ENCODE results near the gene LDB3.

LDB3 gene

GRCh38 chr10:86665218-86665607 lies 3.1 kb upstream of the LDB3 start:
- no peak for DNase-seq (ENCODE audit: low spot score)

DNA sequence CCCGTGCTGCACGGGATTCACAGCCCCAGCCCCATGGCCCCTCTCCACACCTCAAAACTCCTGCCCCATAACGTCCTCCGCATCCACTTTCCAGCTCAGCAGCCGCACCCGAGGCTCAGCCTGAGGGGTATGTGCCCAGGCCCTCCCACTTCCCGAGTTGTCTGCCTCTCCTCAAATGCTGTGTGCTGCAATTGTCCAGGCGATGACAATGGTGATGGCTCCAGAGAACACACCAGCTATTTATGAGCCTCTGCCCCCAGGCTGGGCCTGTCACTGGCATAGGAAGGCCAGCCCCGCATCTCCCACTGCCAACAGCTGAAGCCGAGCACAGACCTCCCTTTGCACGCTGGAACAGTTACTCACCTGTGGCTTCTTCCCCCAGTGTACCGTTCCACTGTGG lies 2.4 kb upstream of the LDB3 start:
- no peak for DNase-seq (ENCODE audit: low spot score)

DNA sequence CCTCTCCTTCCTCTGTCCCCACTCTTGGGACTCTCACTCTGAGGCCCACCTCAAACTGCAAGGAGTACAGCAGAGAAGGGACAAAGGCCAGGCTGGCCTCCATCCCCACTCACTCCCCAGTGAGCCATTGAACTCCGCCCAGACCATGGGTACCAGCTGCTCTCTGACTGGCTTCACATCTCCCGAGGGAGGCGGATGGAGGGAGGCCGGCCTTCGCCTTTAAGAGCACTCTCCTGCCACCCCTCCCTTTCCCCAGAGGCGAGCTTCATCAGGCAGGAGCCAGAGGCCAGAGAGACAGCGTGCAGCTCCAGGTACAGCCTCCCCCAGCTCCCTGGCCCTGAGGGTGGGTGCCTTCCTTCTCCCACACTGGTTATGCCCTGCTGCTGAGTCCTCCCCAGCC lies 1.8 kb upstream of the LDB3 start:
- DNase-seq (ENCODE audit: low spot score): no peak

DNA sequence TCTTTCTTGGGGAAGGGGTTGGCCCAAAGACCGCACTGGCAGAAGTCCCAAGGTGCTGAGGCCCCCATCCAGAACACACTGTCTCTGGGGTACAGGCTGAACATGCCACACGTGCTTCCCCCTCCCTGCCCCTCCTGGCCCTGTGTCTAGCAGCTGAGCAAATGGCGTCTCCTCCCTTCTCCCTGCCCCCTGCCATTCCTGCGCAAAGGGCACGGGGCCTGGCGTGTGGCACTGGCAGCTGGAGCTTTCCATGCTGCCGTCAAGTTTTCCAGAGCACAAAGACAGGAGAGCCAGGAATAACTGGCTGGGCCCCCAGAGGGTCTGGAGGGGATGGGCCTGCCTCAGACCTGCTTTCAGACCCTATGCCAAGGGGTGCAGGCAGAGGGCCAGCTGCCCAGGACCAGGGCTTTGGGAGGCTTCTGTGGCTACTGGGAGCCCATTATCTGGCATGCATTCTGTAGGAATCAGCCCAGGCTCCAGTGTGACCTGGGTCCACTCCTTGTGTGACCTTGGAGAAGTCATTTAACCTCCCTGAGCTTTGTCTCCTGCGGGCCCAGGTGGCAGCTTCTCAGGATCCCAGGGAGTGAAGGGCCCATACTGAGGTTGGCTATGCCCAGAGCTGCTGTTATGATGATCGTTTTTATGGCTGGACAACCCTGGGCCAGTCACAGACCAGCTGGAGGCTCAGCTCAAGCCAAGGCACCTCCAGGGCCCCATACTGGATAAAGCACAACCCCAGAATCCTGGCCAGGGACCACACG lies 710 bp upstream of the LDB3 start:
- DNase-seq (ENCODE audit: low spot score): no peak

DNA sequence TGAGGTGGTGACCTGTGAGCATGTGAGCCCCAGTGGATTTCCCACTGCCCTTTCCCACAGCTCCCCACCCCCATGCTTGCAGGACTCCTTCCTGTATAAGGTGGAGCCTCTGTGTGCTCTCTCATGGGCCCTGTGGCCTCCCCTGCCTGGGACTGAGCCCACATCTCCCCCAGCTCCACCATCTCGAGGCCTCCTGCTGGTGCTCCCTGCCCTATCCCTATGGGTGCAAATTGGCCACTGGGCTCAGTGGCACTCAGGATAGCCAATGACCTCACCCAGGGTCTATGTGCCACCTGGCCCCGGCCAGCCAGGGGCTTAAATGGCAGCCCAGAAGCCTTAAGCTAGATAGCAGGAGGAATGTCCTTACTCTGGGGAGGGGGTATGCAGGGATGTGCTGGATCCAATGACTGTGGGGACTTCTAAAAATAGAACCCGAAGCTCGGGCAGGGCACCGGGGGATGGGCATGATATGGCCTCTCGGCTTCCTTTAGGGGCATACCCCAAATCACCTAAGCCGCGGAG lies 2.0 kb downstream of the LDB3 start:
- DNase-seq (ENCODE audit: low spot score): no peak

DNA sequence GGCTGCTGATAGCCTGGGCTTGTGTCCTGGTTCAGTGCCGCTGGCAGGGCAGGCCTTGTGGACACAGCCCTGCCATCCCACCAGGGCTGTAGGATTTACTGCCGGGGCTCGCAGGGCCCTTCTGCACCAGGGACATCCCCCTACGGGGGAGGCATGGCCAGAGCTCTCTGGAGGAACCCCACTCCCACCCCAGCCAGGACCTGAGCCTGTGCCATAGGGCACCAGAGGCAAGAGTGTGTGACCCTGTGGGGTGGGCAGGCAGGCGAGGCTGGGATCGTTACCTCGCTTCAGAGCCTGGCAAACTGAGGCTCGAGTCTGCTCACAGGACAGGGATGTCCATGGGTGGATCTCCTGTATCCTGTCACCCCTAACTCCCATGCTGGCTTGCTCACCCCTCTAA lies 2.6 kb downstream of the LDB3 start:
- DNase-seq (ENCODE audit: low spot score): no peak

DNA sequence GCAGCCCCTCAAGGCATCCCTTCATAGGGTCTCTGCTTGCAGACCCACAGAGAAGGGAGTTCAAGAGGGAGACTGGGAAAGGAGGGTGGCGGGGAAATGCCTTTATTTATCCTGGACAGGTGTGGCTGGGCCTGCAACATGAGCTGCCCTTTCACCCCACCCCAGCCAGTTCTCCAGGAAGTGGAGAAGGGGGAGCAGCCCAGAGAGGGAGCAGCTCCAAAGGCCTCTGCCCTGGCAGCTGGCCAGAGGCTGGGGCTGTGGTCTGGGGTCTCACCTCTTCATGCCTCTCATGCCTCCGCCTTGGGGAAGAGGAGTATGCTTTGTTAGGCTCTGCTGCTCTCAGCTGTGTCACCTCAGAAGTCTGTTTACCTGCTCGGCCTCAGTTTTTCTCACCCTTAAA lies 3.1 kb downstream of the LDB3 start:
- no peak for DNase-seq (ENCODE audit: low spot score)

GRCh38 chr10:86671985-86672710 lies 3.8 kb downstream of the LDB3 start:
- DNase-seq (ENCODE audit: low spot score): no peak

- DNase-seq (ENCODE audit: low spot score): no peak
Observed at GRCh38 chr10:86673216-86673826, 5.0 kb downstream of the LDB3 start.

- no peak for DNase-seq (ENCODE audit: low spot score)
Observed at GRCh38 chr10:86673827-86674581, 5.7 kb downstream of the LDB3 start.

GRCh38 chr10:86674912-86675311 lies 6.6 kb downstream of the LDB3 start:
- no peak for DNase-seq (ENCODE audit: low spot score)

GRCh38 chr10:86677374-86677773 lies 9.1 kb downstream of the LDB3 start:
- no peak for DNase-seq (ENCODE audit: low spot score)

- no peak for DNase-seq (ENCODE audit: low spot score)
Observed at GRCh38 chr10:86678999-86679792, 10.9 kb downstream of the LDB3 start.

DNA sequence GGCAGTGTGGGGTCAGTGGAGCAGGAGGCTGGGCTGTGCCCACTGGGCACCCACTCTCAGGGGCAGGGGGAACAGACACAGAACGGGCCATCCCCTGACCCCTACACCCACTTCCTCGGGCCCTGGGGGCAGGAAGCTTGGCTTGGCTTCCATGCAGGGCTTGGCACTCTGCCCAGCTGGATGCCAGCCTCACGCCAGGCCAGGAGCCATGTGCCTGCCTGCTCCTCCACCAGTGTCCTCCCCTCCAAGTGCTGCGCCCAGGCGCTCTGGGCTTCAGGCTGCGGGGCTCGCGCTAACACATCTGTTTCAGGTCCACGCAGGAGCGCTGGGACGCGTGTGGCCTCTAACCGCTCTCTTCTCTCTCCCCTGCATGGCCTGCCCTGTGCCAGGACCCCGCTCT lies 12.7 kb downstream of the LDB3 start:
- no peak for DNase-seq (ENCODE audit: low spot score)

- DNase-seq (ENCODE audit: low spot score): no peak
Observed at GRCh38 chr10:86681722-86682386, 13.5 kb downstream of the LDB3 start.

DNA sequence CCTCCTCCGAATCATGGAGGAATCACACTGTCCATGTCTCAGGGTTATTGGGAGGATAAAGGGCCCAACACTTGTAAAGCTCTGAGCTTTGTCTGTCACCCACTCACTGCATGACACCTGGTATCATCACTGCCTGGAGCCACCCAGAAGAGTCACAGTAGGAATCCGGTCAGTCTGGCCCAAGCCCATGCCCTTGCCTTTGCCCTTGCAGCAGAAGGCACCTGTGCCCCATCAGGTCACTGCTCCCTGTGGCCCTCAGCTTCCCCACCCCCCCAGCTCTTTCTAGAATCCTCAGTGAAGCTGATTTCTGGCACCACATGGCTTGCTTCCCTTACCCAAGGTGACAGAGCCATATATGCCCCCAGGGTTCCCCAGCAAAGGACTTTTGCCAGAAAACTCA lies 14.4 kb downstream of the LDB3 start:
- no peak for DNase-seq (ENCODE audit: low spot score)

- DNase-seq (ENCODE audit: low spot score): no peak
Observed at GRCh38 chr10:86684331-86685097, 16.2 kb downstream of the LDB3 start.

GRCh38 chr10:86685416-86685815 lies 17.1 kb downstream of the LDB3 start:
- DNase-seq (ENCODE audit: low spot score): no peak

DNA sequence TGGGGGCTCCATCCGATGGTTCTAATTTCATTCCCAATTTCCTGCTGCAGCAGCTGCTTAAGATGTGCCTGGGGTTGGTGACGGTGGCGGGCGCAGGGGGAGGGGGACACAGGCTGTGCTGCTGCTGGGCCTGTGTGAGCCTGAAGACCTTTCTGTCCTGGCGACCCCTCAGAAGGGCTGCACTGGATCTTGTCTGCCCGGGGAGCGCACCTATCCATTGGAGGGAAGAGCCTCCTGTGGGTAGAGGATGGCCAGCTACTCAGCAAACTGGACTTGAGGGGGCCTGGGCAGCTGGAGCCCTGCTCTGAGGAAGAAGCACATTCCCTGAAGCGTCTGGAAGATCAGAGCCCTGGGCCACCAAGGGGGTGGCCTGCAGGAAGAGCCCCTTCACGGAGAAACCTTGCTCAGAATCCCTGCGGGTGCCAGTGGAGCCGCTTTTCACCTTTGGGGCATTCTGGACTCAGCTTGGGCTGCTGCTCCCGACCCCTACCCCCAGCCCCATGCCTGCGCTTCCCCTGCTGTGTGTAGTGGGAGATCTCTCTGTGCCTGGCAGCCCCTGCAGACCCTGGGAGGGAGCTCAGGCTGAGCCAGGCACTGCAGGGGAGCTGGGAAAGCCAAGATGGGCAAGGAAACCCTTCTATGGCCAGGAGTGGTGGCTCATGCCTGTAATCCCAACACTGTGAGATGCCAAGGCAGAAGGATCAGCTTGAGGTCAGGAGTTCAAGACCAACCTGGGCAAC lies 17.8 kb downstream of the LDB3 start:
- no peak for DNase-seq (ENCODE audit: low spot score)
